HEK293 (cell line): ENCODE results near the gene RNF144A.

Experiments used
- CTCF ChIA-PET: fragments of 350-600 bp; formaldehyde crosslinking; extraction: SDS; loops from one replicate; lab custom pipeline; 2021; ENCODE audit warnings: antibody characterized with exemption; lab: Yijun Ruan, JAX
- POLR2A ChIA-PET: fragments of 300-600 bp; formaldehyde crosslinking; extraction: SDS; loops from one replicate; lab custom pipeline; 2020; ENCODE audit warnings: antibody characterized with exemption, inconsistent platforms; lab: Yijun Ruan, JAX
- H3K27ac ChIP-seq: fragments of 200-500 bp; sonication (Bioruptor generic); 2 replicates; pipeline ENCODE4 v1.5.1; 2014; ENCODE audit warnings: low read depth, low read length, control low read depth, inconsistent platforms; ENCODE audit errors: extremely low read depth
- H3K36me3 ChIP-seq, 2 experiments: fragments of 200-500 bp in 1 of 2; sonication (Bioruptor generic) in 1 of 2; 1 replicate in 1 of 2; 2 replicates in 1 of 2; pipeline ENCODE4 v1.5.1; 2014 to 2017; ENCODE audit warnings: inconsistent platforms in 2 of 2, low read length in 2 of 2; ENCODE audit not compliant: control insufficient read depth in 2 of 2, insufficient read depth in 1 of 2
- H3K4me1 ChIP-seq: fragments of 200-500 bp; sonication (Bioruptor generic); 2 replicates; pipeline ENCODE4 v1.5.1; 2014; ENCODE audit warnings: mild to moderate bottlenecking, low read length, inconsistent platforms; ENCODE audit not compliant: control insufficient read depth, insufficient read depth
- H3K4me3 ChIP-seq: 2 replicates; pipeline ENCODE4 v1.5.1; 2011; ENCODE audit warnings: low read depth, mild to moderate bottlenecking, control low read depth, low read length, moderate library complexity
- H3K9me3 ChIP-seq: fragments of 200-500 bp; sonication (Bioruptor generic); 2 replicates; pipeline ENCODE4 v1.5.1; 2014; ENCODE audit warnings: low read depth, low read length, inconsistent platforms; ENCODE audit not compliant: control insufficient read depth, insufficient read depth
- HOXC10 ChIP-seq: sonication (generic); formaldehyde crosslinking; IDR thresholded peaks from 2 replicates; pipeline ENCODE4 v1.8.1; 2023; ENCODE audit warnings: mild to moderate bottlenecking, missing genetic modification reagents
- HOXD13 ChIP-seq: sonication (generic); formaldehyde crosslinking; IDR thresholded peaks from 2 replicates; pipeline ENCODE4 v1.8.0; 2022; ENCODE audit warnings: missing genetic modification reagents, borderline replicate concordance
- IKZF3 ChIP-seq: fragments of 450-650 bp; IDR thresholded peaks from 2 replicates; pipeline ENCODE4 v1.5.0; 2018; ENCODE audit warnings: missing biosample characterization, mild to moderate bottlenecking, missing genetic modification characterization, moderate library complexity
- SETDB1 ChIP-seq: IDR thresholded peaks from one replicate; pipeline ENCODE4 v1.6.1; 2017; ENCODE audit warnings: mild to moderate bottlenecking, low read length, moderate library complexity, mixed read lengths; ENCODE audit not compliant: insufficient read length
- ZBTB17 ChIP-seq: fragments of 450-650 bp; formaldehyde crosslinking; IDR thresholded peaks from 2 replicates; pipeline ENCODE4 v1.5.1; 2016; ENCODE audit warnings: missing biosample characterization, missing genetic modification characterization
- ZNF184 ChIP-seq: fragments of 450-650 bp; IDR thresholded peaks from 2 replicates; pipeline ENCODE4 v1.5.1; 2018; ENCODE audit warnings: missing biosample characterization, mild to moderate bottlenecking, missing genetic modification characterization
- ZNF354C ChIP-seq: fragments of 450-650 bp; formaldehyde crosslinking; IDR thresholded peaks from 2 replicates; pipeline ENCODE4 v1.5.1; 2016; ENCODE audit warnings: missing biosample characterization, missing genetic modification characterization, low read depth, borderline replicate concordance
- ZNF366 ChIP-seq: fragments of 450-650 bp; formaldehyde crosslinking; conservative IDR thresholded peaks from 2 replicates; pipeline ENCODE4 v1.5.1; 2016; ENCODE audit warnings: missing biosample characterization, missing genetic modification characterization
- ZNF404 ChIP-seq: fragments of 450-650 bp; formaldehyde crosslinking; IDR thresholded peaks from 2 replicates; pipeline ENCODE4 v1.5.1; 2017; ENCODE audit warnings: missing biosample characterization, missing genetic modification characterization
- ZNF433 ChIP-seq: fragments of 450-650 bp; formaldehyde crosslinking; IDR thresholded peaks from 2 replicates; pipeline ENCODE4 v1.5.1; 2016; ENCODE audit warnings: missing biosample characterization, missing genetic modification characterization, low read depth
- ZNF48 ChIP-seq: fragments of 450-650 bp; formaldehyde crosslinking; IDR thresholded peaks from 2 replicates; pipeline ENCODE4 v1.5.1; 2016; ENCODE audit warnings: missing biosample characterization, missing genetic modification characterization
- ZNF501 ChIP-seq: fragments of 450-650 bp; formaldehyde crosslinking; IDR thresholded peaks from 2 replicates; pipeline ENCODE4 v1.5.1; 2016; ENCODE audit warnings: missing biosample characterization, missing genetic modification characterization
- ZNF510 ChIP-seq: fragments of 450-650 bp; formaldehyde crosslinking; IDR thresholded peaks from 2 replicates; pipeline ENCODE4 v1.5.1; 2018; ENCODE audit warnings: mild to moderate bottlenecking, missing genetic modification characterization, missing biosample characterization; ENCODE audit not compliant: insufficient replicate concordance
- ZNF555 ChIP-seq: fragments of 450-650 bp; formaldehyde crosslinking; conservative IDR thresholded peaks from 2 replicates; pipeline ENCODE4 v1.5.1; 2017; ENCODE audit warnings: missing biosample characterization, mild to moderate bottlenecking, missing genetic modification characterization, inconsistent platforms
- ZNF621 ChIP-seq: fragments of 450-650 bp; formaldehyde crosslinking; IDR thresholded peaks from 2 replicates; pipeline ENCODE4 v1.5.1; 2017; ENCODE audit warnings: missing biosample characterization, missing genetic modification characterization
- ZNF660 ChIP-seq: fragments of 450-650 bp; IDR thresholded peaks from 2 replicates; pipeline ENCODE4 v1.5.1; 2018; ENCODE audit warnings: missing biosample characterization, mild to moderate bottlenecking, missing genetic modification characterization
- ZSCAN16 ChIP-seq: fragments of 450-650 bp; formaldehyde crosslinking; IDR thresholded peaks from 2 replicates; pipeline ENCODE4 v1.5.1; 2016; ENCODE audit warnings: missing biosample characterization, missing genetic modification characterization
- TF ChIP-seq, protein P1 (sequence below): fragments of 450-650 bp; formaldehyde crosslinking; IDR thresholded peaks from 2 replicates; pipeline ENCODE4 v1.5.1; 2016; ENCODE audit warnings: missing biosample characterization, missing genetic modification characterization
- TF ChIP-seq, protein P2 (sequence below): sonication (generic); formaldehyde crosslinking; IDR thresholded peaks from 2 replicates; pipeline ENCODE4 v1.8.1; 2022; ENCODE audit warnings: mild to moderate bottlenecking, moderate library complexity, missing genetic modification reagents
- TF ChIP-seq, protein P3 (sequence below): fragments of 450-650 bp; formaldehyde crosslinking; IDR thresholded peaks from 2 replicates; pipeline ENCODE4 v1.5.1; 2016; ENCODE audit warnings: missing biosample characterization, missing genetic modification characterization
- TF ChIP-seq, protein P4 (sequence below): fragments of 450-650 bp; formaldehyde crosslinking; IDR thresholded peaks from 2 replicates; pipeline ENCODE4 v1.5.1; 2016; ENCODE audit warnings: missing biosample characterization, missing genetic modification characterization, low read depth
- TF ChIP-seq, protein P5 (sequence below): fragments of 450-650 bp; formaldehyde crosslinking; conservative IDR thresholded peaks from 2 replicates; pipeline ENCODE4 v1.5.1; 2016; ENCODE audit warnings: low read depth, missing biosample characterization, missing genetic modification characterization

Gene RNF144A

DNA sequence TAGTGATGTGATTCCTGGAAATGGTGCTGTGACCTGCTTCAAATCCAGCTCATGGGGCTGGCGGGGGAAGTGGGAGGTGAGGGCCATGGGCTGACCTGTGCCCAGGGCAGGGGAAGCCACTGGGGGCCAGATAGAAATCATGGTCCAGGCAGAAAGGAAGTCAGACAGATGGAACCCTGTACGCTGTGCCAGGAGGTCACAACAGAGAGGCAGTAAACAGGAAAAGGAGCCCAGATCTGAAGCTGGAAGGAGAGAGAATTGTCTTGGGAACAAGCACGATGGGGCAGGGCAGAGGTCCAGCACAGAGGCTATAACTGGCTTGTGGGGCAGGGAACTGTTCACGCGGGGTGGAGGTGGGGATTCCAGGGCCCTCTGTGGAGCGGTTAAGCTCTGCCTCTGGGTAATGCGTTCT lies 76.0 kb downstream of the RNF144A start (continued):
- TF ChIP-seq HOXC10 (no peak), ZNF366 (tag by site-specific recombination) (no peak)
- TF ChIP-seq, protein P1, sequence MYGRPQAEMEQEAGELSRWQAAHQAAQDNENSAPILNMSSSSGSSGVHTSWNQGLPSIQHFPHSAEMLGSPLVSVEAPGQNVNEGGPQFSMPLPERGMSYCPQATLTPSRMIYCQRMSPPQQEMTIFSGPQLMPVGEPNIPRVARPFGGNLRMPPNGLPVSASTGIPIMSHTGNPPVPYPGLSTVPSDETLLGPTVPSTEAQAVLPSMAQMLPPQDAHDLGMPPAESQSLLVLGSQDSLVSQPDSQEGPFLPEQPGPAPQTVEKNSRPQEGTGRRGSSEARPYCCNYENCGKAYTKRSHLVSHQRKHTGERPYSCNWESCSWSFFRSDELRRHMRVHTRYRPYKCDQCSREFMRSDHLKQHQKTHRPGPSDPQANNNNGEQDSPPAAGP (tag by site-specific recombination) = no peak
- TF ChIP-seq, protein P2, sequence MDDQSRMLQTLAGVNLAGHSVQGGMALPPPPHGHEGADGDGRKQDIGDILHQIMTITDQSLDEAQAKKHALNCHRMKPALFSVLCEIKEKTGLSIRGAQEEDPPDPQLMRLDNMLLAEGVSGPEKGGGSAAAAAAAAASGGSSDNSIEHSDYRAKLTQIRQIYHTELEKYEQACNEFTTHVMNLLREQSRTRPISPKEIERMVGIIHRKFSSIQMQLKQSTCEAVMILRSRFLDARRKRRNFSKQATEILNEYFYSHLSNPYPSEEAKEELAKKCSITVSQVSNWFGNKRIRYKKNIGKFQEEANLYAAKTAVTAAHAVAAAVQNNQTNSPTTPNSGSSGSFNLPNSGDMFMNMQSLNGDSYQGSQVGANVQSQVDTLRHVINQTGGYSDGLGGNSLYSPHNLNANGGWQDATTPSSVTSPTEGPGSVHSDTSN (CRISPR knock-in tag) = no peak
- TF ChIP-seq, all 188 proteins: peak for 0

DNA sequence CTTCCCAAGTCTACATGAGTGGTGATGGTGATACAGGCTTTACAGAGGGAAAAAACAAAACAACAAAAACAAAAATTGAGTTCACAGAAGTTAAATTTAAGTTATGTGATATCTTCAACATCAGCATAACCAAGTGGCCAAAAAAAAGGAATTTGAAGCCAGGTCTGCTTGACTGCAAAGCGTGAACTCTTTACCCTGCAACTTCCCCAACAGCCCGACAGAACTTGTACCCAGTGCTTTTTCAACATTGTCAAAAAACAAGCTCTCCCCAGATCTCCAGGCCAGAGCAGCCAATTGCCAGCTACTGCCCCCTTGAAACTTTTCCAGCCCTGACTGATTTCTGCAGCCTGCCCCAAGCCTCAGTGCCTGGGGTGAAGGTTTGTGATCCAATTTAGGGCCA lies 76.7 kb downstream of the RNF144A start:
- Histone ChIP-seq H3K9me3 (no peaks in the 10 kb centered on the region), H3K4me3 (no peak overlapping the region), H3K4me1 (no peaks in the 10 kb centered on the region), H3K36me3 (peaks cover 0 to 2% of the 10 kb centered on the region in 2 experiments; a peak in 1 of 3 replicates), H3K27ac (no peak overlapping the region)
- CTCF ChIA-PET = interaction anchor here (0.7 to 1.3 kb wide), 2 partner anchors 57 to 97 kb away, joined by 3 read pairs; no protein-coding TSS in a partner anchor
- TF ChIP-seq HOXD13 (CRISPR knock-in tag) (no peak), SETDB1 (no peak), ZNF354C (no peak), ZNF404 (tag by site-specific recombination) (no peak), ZBTB17 (tag by site-specific recombination) (no peak), ZNF433 (tag by site-specific recombination) (no peak), ZNF48 (tag by site-specific recombination) (no peak), ZNF621 (tag by site-specific recombination) (no peak), IKZF3 (tag by site-specific recombination) (no peak), ZNF555 (tag by site-specific recombination) (no peak), ZNF184 (tag by site-specific recombination) (no peak), ZNF660 (tag by site-specific recombination) (no peak), ZSCAN16 (tag by site-specific recombination) (no peak), ZNF510 (tag by site-specific recombination) (no peak), ZNF501 (tag by site-specific recombination) (no peak)
- TF ChIP-seq, protein P3, sequence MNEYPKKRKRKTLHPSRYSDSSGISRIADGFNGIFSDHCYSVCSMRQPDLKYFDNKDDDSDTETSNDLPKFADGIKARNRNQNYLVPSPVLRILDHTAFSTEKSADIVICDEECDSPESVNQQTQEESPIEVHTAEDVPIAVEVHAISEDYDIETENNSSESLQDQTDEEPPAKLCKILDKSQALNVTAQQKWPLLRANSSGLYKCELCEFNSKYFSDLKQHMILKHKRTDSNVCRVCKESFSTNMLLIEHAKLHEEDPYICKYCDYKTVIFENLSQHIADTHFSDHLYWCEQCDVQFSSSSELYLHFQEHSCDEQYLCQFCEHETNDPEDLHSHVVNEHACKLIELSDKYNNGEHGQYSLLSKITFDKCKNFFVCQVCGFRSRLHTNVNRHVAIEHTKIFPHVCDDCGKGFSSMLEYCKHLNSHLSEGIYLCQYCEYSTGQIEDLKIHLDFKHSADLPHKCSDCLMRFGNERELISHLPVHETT = no peak
- TF ChIP-seq, protein P4, sequence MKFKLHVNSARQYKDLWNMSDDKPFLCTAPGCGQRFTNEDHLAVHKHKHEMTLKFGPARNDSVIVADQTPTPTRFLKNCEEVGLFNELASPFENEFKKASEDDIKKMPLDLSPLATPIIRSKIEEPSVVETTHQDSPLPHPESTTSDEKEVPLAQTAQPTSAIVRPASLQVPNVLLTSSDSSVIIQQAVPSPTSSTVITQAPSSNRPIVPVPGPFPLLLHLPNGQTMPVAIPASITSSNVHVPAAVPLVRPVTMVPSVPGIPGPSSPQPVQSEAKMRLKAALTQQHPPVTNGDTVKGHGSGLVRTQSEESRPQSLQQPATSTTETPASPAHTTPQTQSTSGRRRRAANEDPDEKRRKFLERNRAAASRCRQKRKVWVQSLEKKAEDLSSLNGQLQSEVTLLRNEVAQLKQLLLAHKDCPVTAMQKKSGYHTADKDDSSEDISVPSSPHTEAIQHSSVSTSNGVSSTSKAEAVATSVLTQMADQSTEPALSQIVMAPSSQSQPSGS (tag by site-specific recombination) = no peak
- TF ChIP-seq, protein P5, sequence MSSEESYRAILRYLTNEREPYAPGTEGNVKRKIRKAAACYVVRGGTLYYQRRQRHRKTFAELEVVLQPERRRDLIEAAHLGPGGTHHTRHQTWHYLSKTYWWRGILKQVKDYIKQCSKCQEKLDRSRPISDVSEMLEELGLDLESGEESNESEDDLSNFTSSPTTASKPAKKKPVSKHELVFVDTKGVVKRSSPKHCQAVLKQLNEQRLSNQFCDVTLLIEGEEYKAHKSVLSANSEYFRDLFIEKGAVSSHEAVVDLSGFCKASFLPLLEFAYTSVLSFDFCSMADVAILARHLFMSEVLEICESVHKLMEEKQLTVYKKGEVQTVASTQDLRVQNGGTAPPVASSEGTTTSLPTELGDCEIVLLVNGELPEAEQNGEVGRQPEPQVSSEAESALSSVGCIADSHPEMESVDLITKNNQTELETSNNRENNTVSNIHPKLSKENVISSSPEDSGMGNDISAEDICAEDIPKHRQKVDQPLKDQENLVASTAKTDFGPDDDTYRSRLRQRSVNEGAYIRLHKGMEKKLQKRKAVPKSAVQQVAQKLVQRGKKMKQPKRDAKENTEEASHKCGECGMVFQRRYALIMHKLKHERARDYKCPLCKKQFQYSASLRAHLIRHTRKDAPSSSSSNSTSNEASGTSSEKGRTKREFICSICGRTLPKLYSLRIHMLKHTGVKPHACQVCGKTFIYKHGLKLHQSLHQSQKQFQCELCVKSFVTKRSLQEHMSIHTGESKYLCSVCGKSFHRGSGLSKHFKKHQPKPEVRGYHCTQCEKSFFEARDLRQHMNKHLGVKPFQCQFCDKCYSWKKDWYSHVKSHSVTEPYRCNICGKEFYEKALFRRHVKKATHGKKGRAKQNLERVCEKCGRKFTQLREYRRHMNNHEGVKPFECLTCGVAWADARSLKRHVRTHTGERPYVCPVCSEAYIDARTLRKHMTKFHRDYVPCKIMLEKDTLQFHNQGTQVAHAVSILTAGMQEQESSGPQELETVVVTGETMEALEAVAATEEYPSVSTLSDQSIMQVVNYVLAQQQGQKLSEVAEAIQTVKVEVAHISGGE (tag by site-specific recombination) = no peak
- POLR2A ChIA-PET = no interaction called here
